C4-2B (cell line): Measurements from ENCODE around the gene MRRF.

ENCODE experiments used
- CTCF ChIP-seq: fragments of 450-650 bp; conservative IDR thresholded peaks from 2 replicates; pipeline ENCODE4 v1.5.1; 2017; ENCODE audit warnings: mild to moderate bottlenecking
- ZFX ChIP-seq: fragments of 450-650 bp; IDR thresholded peaks from 2 replicates; pipeline ENCODE4 v1.6.1; 2017

DNA sequence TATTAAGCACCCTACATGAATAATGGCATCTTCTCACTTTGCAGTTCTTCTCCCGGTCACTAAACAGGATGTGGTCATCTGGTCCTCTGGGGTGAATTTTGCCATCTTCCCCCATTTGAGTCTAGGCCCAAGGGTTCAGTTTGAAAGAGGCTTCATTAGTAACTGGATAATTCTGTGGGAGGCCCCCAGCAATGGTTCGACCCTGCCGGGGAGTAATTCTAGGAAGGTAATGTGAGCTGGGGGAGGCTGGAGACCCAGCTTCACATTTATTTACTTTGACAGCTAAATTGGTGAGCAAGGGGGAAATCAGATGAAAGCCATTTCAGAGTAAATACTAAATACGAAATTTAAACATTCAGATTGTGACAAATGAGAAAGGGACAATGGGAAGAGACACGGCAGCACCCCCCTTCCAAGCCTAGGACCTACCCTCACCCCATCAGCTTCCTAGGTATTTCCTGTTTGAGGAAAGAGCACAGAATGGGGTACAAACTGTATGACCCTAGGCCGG, 31.8 kb upstream of the MRRF start:
- TF ChIP-seq CTCF (no peak), ZFX (no peak)
